H9 (cell line): Measurements from ENCODE around the gene KRT5. TPM values are rescaled to one million over a fixed set of nuclear protein-coding genes. Genes with fewer than 3 reads are reported as not detected.

Experiments
- DNase-seq: peaks from one replicate; pipeline ENCODE4 v3.0.0-alpha.2; 2017
- H2AFZ ChIP-seq: one replicate; pipeline ENCODE4 v1.6.1; 2013; ENCODE audit warnings: mild to moderate bottlenecking, low read length, control low read depth, moderate library complexity
- H2AK5ac ChIP-seq: 2 replicates; pipeline ENCODE4 v1.6.1; 2013; ENCODE audit warnings: low read length, control low read depth, mixed read lengths; ENCODE audit not compliant: insufficient read length
- H2BK120ac ChIP-seq: one replicate; pipeline ENCODE4 v1.6.1; 2013; ENCODE audit warnings: low read depth, mild to moderate bottlenecking, low read length, control low read depth, inconsistent platforms; ENCODE audit not compliant: poor library complexity, severe bottlenecking
- H2BK12ac ChIP-seq: 2 replicates; pipeline ENCODE4 v1.6.1; 2013; ENCODE audit warnings: low read length, control low read depth, mixed read lengths, low read depth; ENCODE audit not compliant: insufficient read length
- H2BK15ac ChIP-seq: 2 replicates; pipeline ENCODE4 v1.6.1; 2013; ENCODE audit warnings: low read depth, low read length, control low read depth
- H2BK20ac ChIP-seq: one replicate; pipeline ENCODE4 v1.6.1; 2013; ENCODE audit warnings: low read depth, mild to moderate bottlenecking, low read length, control low read depth, inconsistent platforms; ENCODE audit not compliant: poor library complexity, severe bottlenecking
- H2BK5ac ChIP-seq: 2 replicates; pipeline ENCODE4 v1.6.1; 2013; ENCODE audit warnings: low read length, control low read depth, mixed read lengths; ENCODE audit not compliant: insufficient read length
- H3K14ac ChIP-seq: 2 replicates; pipeline ENCODE4 v1.6.1; 2013; ENCODE audit warnings: low read length, control low read depth; ENCODE audit not compliant: insufficient read depth
- H3K18ac ChIP-seq: 2 replicates; pipeline ENCODE4 v1.6.1; 2013; ENCODE audit warnings: low read depth, mild to moderate bottlenecking, mixed read lengths, low read length, control low read depth; ENCODE audit not compliant: insufficient read length
- H3K23ac ChIP-seq: 2 replicates; pipeline ENCODE4 v1.6.1; 2013; ENCODE audit warnings: low read length, control low read depth, mixed read lengths, low read depth; ENCODE audit not compliant: insufficient read length
- H3K23me2 ChIP-seq: 2 replicates; pipeline ENCODE4 v1.6.1; 2013; ENCODE audit warnings: low read depth, mild to moderate bottlenecking, mixed read lengths, low read length, control low read depth; ENCODE audit not compliant: insufficient read length, poor library complexity, severe bottlenecking
- H3K27ac ChIP-seq: 2 replicates; pipeline ENCODE4 v1.5.1; 2013; ENCODE audit warnings: low read length, control low read depth, mixed read lengths, low read depth; ENCODE audit not compliant: insufficient read length
- H3K27me3 ChIP-seq: 2 replicates; pipeline ENCODE4 v1.6.1; 2013; ENCODE audit warnings: low read length, control low read depth, inconsistent platforms; ENCODE audit not compliant: insufficient read depth
- H3K4ac ChIP-seq: 2 replicates; pipeline ENCODE4 v1.6.1; 2013; ENCODE audit warnings: low read depth, mild to moderate bottlenecking, control low read depth, inconsistent platforms, low read length, moderate library complexity
- H3K4me1 ChIP-seq: 2 replicates; pipeline ENCODE4 v1.6.1; 2013; ENCODE audit warnings: low read length, control low read depth, inconsistent platforms; ENCODE audit not compliant: insufficient read depth
- H3K4me2 ChIP-seq: 2 replicates; pipeline ENCODE4 v1.6.1; 2013; ENCODE audit warnings: low read length, control low read depth, mixed read lengths; ENCODE audit not compliant: insufficient read length, insufficient read depth
- H3K56ac ChIP-seq: 2 replicates; pipeline ENCODE4 v1.6.1; 2013; ENCODE audit warnings: low read depth, mild to moderate bottlenecking, mixed read lengths, low read length, control low read depth; ENCODE audit not compliant: insufficient read length
- H3K79me1 ChIP-seq: 2 replicates; pipeline ENCODE4 v1.6.1; 2013; ENCODE audit warnings: low read depth, mild to moderate bottlenecking, moderate library complexity, low read length, control low read depth, inconsistent platforms; ENCODE audit not compliant: insufficient read depth, poor library complexity, severe bottlenecking
- H3K79me2 ChIP-seq: 2 replicates; pipeline ENCODE4 v1.6.1; 2013; ENCODE audit warnings: low read length, control low read depth, inconsistent platforms; ENCODE audit not compliant: insufficient read depth
- H3K9ac ChIP-seq: 2 replicates; pipeline ENCODE4 v1.6.1; 2013; ENCODE audit warnings: low read length, control low read depth, mixed read lengths; ENCODE audit not compliant: insufficient read length; ENCODE audit errors: extremely low read depth
- H3K9me3 ChIP-seq: one replicate; pipeline ENCODE4 v1.6.1; 2013; ENCODE audit warnings: low read depth, low read length, inconsistent platforms; ENCODE audit not compliant: control insufficient read depth
- H3T11ph ChIP-seq: one replicate; pipeline ENCODE4 v1.6.1; 2013; ENCODE audit warnings: mild to moderate bottlenecking, low read length, control low read depth, inconsistent platforms
- H4K20me1 ChIP-seq: one replicate; pipeline ENCODE4 v1.6.1; 2013; ENCODE audit not compliant: control insufficient read depth, insufficient read length, insufficient read depth
- H4K5ac ChIP-seq: 2 replicates; pipeline ENCODE4 v1.6.1; 2013; ENCODE audit warnings: low read depth, mild to moderate bottlenecking, mixed read lengths, low read length, control low read depth; ENCODE audit not compliant: insufficient read length
- H4K8ac ChIP-seq: replicated peaks from 2 replicates; pipeline ENCODE4 v1.6.1; 2013; ENCODE audit warnings: low read length, control low read depth, mixed read lengths, low read depth; ENCODE audit not compliant: insufficient read length
- H4K91ac ChIP-seq: 2 replicates; pipeline ENCODE4 v1.6.1; 2013; ENCODE audit warnings: low read depth, mild to moderate bottlenecking, moderate library complexity, mixed read lengths, low read length, control low read depth; ENCODE audit not compliant: insufficient read length
- H3K27ac Mint-ChIP-seq, 3 experiments: 2 replicates in 2 of 3; 3 replicates in 1 of 3; pipeline ENCODE4 v1.8.0; 2020 to 2021; ENCODE audit warnings: mixed read lengths in 3 of 3, mild to moderate bottlenecking in 1 of 3, moderate library complexity in 1 of 3
- H3K27me3 Mint-ChIP-seq: 2 replicates; pipeline ENCODE4 v1.8.0; 2021; ENCODE audit warnings: low read depth, mild to moderate bottlenecking, moderate library complexity, mixed read lengths
- H3K36me3 Mint-ChIP-seq, 3 experiments: 2 replicates in 2 of 3; 3 replicates in 1 of 3; pipeline ENCODE4 v1.8.0; 2020 to 2021; ENCODE audit warnings: low read depth in 3 of 3, mixed read lengths in 3 of 3; ENCODE audit not compliant: insufficient read depth in 1 of 3
- H3K4me1 Mint-ChIP-seq, 2 experiments: 2 replicates each; pipeline ENCODE4 v1.8.0; 2020; ENCODE audit warnings: mixed read lengths in 2 of 2
- H3K4me3 Mint-ChIP-seq, 2 experiments: 2 replicates in 1 of 2; 3 replicates in 1 of 2; pipeline ENCODE4 v1.8.0; 2020 to 2021; ENCODE audit warnings: mild to moderate bottlenecking in 2 of 2, mixed read lengths in 2 of 2, moderate library complexity in 1 of 2
- H3K9me3 Mint-ChIP-seq, 2 experiments: 2 replicates in 1 of 2; 3 replicates in 1 of 2; pipeline ENCODE4 v1.8.0; 2020; ENCODE audit warnings: mild to moderate bottlenecking in 2 of 2, mixed read lengths in 2 of 2, moderate library complexity in 1 of 2
- WGBS: extraction: QIAGEN DNeasy Blood & Tissue Kit; methylation state at CpG from one replicate; pipeline ENCODE4 v1.1.7; 2013; ENCODE audit warnings: missing lambda C conversion rate, low lambda C conversion rate, mixed read lengths; ENCODE audit not compliant: insufficient read length; ENCODE audit errors: extremely low coverage; 5-methylcytosine and 5-hydroxymethylcytosine counted together
- total RNA-seq: library from RNA; stranded (reverse); gene quantifications from 2 replicates; pipeline ENCODE4 v1.2.1, GENCODE V29; 2021
- TF ChIP-seq, protein P1 (sequence below): fragments of 200-600 bp; sonication (generic); conservative IDR thresholded peaks from 3 replicates; pipeline ENCODE4 v1.8.0; 2021; ENCODE audit warnings: antibody characterized with exemption, mild to moderate bottlenecking

Gene KRT5
- total RNA-seq, 1 experiment from 2014 or later: not detected

DNA sequence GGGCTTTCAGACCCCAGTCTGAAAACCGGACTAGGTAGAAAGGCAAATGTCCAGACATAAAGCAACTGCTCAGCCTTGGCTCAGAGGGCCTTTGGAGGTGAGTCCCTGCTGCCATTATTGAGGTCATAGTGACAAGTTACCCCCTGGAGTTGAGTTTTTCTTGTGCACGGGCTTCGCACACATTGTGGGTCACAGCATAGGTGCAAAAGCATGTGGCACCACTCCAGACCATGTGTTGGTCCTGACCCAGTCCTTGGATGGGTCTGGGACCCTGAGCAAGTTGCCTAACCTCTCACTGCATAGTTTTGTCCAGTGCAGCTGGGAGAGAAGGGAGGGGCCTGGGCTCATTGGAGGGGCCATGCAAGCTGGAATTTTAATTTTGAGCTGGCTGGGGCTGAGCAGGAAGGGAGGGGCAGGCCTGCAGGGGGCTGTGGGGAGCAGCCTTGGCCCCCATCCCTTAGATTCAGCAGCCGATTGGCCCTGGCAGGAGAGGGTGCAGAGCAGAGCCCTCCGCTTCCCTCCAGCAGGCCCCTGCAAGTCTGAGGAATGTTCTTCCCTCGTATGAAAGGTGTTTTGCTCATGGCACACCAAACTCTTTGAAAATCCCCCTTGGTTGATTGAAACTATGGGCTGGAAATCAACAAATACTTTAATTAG is 4.2 kb upstream of the KRT5 start:
- H2BK20ac ChIP-seq: no peak overlapping the region
- Mint-ChIP-seq H3K36me3 (no peaks in the 10 kb centered on the region), H3K4me1 (peaks cover 15 to 16% of the 10 kb centered on the region in 2 experiments), H3K27me3 (peaks cover 2% of the 10 kb centered on the region), H3K4me3 (no peak overlapping the region), H3K27ac (no peak overlapping the region), H3K9me3 (no peaks in the 10 kb centered on the region)
- no peak overlapping the region for H3K14ac ChIP-seq
- no peak overlapping the region for H2BK5ac ChIP-seq
- H3K23ac ChIP-seq: no peak overlapping the region
- H2BK12ac ChIP-seq: no peak overlapping the region
- no peaks in the 10 kb centered on the region for H3K79me1 ChIP-seq
- no peak overlapping the region for H2BK120ac ChIP-seq
- H3K56ac ChIP-seq: no peak overlapping the region
- no peaks in the 10 kb centered on the region; the same call in 1 of the 2 replicates for H3K27me3 ChIP-seq
- no peaks in the 10 kb centered on the region for H3K23me2 ChIP-seq
- H2BK15ac ChIP-seq: no peak overlapping the region
- H3K27ac ChIP-seq: no peak overlapping the region
- no peak overlapping the region for H3T11ph ChIP-seq
- no peak overlapping the region for H4K5ac ChIP-seq
- no peaks in the 10 kb centered on the region for H4K20me1 ChIP-seq
- no peak overlapping the region for H3K18ac ChIP-seq
- H3K9ac ChIP-seq: no peak overlapping the region
- H4K8ac ChIP-seq: no peak overlapping the region
- TF ChIP-seq, protein P1, sequence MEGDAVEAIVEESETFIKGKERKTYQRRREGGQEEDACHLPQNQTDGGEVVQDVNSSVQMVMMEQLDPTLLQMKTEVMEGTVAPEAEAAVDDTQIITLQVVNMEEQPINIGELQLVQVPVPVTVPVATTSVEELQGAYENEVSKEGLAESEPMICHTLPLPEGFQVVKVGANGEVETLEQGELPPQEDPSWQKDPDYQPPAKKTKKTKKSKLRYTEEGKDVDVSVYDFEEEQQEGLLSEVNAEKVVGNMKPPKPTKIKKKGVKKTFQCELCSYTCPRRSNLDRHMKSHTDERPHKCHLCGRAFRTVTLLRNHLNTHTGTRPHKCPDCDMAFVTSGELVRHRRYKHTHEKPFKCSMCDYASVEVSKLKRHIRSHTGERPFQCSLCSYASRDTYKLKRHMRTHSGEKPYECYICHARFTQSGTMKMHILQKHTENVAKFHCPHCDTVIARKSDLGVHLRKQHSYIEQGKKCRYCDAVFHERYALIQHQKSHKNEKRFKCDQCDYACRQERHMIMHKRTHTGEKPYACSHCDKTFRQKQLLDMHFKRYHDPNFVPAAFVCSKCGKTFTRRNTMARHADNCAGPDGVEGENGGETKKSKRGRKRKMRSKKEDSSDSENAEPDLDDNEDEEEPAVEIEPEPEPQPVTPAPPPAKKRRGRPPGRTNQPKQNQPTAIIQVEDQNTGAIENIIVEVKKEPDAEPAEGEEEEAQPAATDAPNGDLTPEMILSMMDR: no peak
- no peak overlapping the region for H3K4me2 ChIP-seq
- no peaks in the 10 kb centered on the region for H3K79me2 ChIP-seq
- no peak overlapping the region for H2AFZ ChIP-seq
- H2AK5ac ChIP-seq: no peak overlapping the region
- no peak for DNase-seq
- no peak overlapping the region for H3K4ac ChIP-seq
- no CpG with 5 or more reads among the region's 6 CpGs for WGBS
- H3K9me3 ChIP-seq: no peaks in the 10 kb centered on the region
- no peak overlapping the region for H4K91ac ChIP-seq
- H3K4me1 ChIP-seq: no peaks in the 10 kb centered on the region
